Stimulated activated memory B cell treated with anti-CD40 and anti-IgM and Interleukin-4, amounts not matched to agents 10 μg/mL and 1 μg/mL and 100 μg/mL, for 72 hours (primary cell): ENCODE measurements around the gene MYO5A.

Source experiments
- ATAC-seq: fragments of 150-1000 bp; cut with Tn5 transposase; 2 replicates; pipeline ENCODE4 v1.10.0; 2021
- H3K27ac Mint-ChIP-seq: one replicate; pipeline ENCODE4 v1.8.0; 2022; ENCODE audit warnings: mild to moderate bottlenecking, mixed read lengths
- H3K27me3 Mint-ChIP-seq: one replicate; pipeline ENCODE4 v1.8.0; 2022; ENCODE audit warnings: mixed read lengths
- H3K36me3 Mint-ChIP-seq: one replicate; pipeline ENCODE4 v1.8.0; 2022; ENCODE audit warnings: mixed read lengths
- H3K4me1 Mint-ChIP-seq: one replicate; pipeline ENCODE4 v1.8.0; 2022; ENCODE audit warnings: mixed read lengths
- H3K4me3 Mint-ChIP-seq: one replicate; pipeline ENCODE4 v1.8.0; 2022; ENCODE audit warnings: mild to moderate bottlenecking, moderate library complexity, mixed read lengths
- H3K9me3 Mint-ChIP-seq: one replicate; pipeline ENCODE4 v1.8.0; 2022; ENCODE audit warnings: mixed read lengths

The MYO5A gene

GRCh38 chr15:52308446-52309153 lies 220.1 kb downstream of the MYO5A start:
- H3K9me3 Mint-ChIP-seq, result no peaks in the 10 kb centered on the region
- peak overlapping the region; percentile 88 for H3K27ac Mint-ChIP-seq
- H3K4me1 Mint-ChIP-seq, result peaks cover 28% of the 10 kb centered on the region
- peak; percentile 92 for ATAC-seq
- peak overlapping the region; percentile 68 for H3K4me3 Mint-ChIP-seq
- no peaks in the 10 kb centered on the region for H3K27me3 Mint-ChIP-seq
- H3K36me3 Mint-ChIP-seq, result peaks cover 30% of the 10 kb centered on the region

GRCh38 chr15:52307847-52308246 lies 220.8 kb downstream of the MYO5A start:
- Mint-ChIP-seq H3K4me3 (no peak overlapping the region), H3K4me1 (peaks cover 34% of the 10 kb centered on the region), H3K36me3 (peaks cover 22% of the 10 kb centered on the region), H3K27ac (peak overlapping the region; percentile 88), H3K27me3 (no peaks in the 10 kb centered on the region), H3K9me3 (no peaks in the 10 kb centered on the region)
- ATAC-seq, result no peak

- Mint-ChIP-seq H3K27ac (no peak overlapping the region), H3K36me3 (peaks cover 20% of the 10 kb centered on the region), H3K9me3 (no peaks in the 10 kb centered on the region), H3K27me3 (no peaks in the 10 kb centered on the region), H3K4me3 (no peak overlapping the region), H3K4me1 (peaks cover 34% of the 10 kb centered on the region)
- no peak for ATAC-seq
These were observed 222.4 kb downstream of the MYO5A start for GRCh38 chr15:52306270-52306669.

DNA sequence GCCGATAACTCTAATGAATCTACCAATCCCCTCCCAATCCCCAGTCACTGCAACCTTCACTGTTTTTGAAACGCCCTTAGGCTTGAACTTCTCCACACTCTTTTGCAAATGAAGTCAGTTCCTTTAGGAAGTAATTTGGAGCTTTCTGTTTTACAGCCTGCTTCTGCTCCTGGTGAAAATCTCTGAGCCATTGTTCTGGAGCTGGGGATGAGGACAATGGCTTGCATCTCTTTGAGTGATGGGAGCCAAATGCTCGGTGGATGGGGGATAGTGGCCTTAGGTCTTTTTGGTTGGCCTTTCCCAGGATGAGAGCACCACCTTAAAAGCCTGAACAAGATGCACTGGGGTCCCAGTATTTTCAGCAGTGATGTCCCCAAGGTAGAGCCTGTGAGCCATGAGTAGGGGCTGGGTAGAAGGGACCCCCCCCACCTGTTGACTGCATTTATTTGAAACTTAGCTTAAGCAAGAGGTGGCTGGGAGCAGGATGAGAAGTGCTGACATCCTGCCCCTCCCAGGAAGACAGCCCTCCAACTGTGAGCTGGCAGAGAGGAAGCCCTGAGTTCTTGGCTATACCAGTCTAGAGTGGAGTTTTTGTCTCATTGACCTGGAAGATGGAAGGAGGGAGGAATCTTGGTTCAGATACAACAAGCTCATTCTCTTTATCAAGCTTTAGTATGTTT lies 225.4 kb downstream of the MYO5A start:
- no peak for ATAC-seq
- Mint-ChIP-seq H3K36me3 (peaks cover 17% of the 10 kb centered on the region), H3K27ac (no peak overlapping the region), H3K27me3 (no peaks in the 10 kb centered on the region), H3K4me3 (no peak overlapping the region), H3K9me3 (no peaks in the 10 kb centered on the region), H3K4me1 (peaks cover 13% of the 10 kb centered on the region)

DNA sequence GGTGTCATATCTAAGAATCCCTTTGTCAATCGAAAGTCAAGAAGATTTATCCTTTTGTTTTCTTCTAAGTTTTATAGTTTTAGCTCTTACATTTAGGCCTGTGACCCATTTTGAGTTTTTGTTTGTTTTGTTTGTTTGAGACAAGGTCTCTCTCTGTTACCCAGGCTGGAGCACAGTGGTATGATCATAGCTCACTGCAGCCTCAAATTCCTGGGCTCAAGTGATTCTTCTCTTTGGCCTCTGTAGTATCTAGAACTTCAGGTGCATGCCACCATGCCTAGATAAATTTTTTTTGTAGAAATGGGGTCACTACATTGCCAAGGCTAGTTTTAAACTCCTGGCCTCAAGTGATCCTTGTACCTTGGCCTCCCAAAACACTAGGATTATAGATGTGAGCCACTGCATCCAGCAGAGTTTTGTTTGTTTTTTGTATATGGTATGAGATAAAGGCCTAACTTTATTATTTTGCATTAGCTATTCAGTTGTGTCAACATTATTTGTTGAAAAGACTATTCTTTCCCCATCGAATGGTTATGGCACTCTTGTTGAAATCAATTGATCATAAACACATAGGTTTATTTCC lies 227.3 kb downstream of the MYO5A start:
- Mint-ChIP-seq H3K27me3 (no peaks in the 10 kb centered on the region), H3K27ac (no peak overlapping the region), H3K4me1 (peaks cover 12% of the 10 kb centered on the region), H3K36me3 (peaks cover 17% of the 10 kb centered on the region), H3K4me3 (no peak overlapping the region), H3K9me3 (no peaks in the 10 kb centered on the region)
- no peak for ATAC-seq

- peak; percentile 17 for ATAC-seq
- Mint-ChIP-seq H3K36me3 (peaks cover 5% of the 10 kb centered on the region), H3K4me1 (peaks cover 39% of the 10 kb centered on the region), H3K27me3 (peaks cover 20% of the 10 kb centered on the region), H3K4me3 (peak within 1 kb of the TSS; percentile 52), H3K9me3 (no peaks in the 10 kb centered on the region), H3K27ac (no peak within 1 kb of the TSS)
These were observed 233.2 kb downstream of the MYO5A start, which contains the start of gene MYO5C for GRCh38 chr15:52295421-52296001. Gene MYO5C, minus strand, starts transcription at chr15:52295804. Its CDS starts 168 bp downstream, at chr15:52295636.

DNA sequence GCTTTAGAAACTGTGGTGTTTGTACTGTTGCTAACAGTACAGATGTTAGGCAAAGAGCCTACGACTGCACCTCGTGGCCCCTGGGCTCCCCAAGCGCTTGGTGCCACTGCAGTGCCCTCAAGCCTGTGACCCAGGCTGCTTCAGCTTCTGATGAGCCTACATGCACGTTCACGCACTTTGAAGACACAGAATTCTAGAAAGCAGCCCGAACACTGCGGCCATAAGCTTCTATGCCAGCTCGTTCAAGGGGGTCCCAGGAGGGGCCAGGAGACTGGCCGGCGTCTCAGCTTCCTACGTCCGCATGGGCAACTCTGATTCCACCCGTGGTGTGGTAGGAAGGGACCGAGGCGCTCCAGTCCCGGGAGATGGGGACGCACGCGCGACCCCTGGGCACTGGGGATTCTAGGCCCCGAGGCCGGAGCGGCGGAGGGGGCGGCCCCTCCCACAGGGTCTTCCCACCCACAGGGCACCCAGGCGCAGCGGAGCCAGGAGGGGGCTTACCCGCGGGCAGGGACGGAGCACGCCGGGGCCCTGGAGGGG lies 233.7 kb downstream of the MYO5A start:
- Mint-ChIP-seq H3K4me1 (peaks cover 44% of the 10 kb centered on the region), H3K27ac (no peak overlapping the region), H3K9me3 (no peaks in the 10 kb centered on the region), H3K36me3 (no peaks in the 10 kb centered on the region), H3K4me3 (peak overlapping the region; percentile 52), H3K27me3 (peaks cover 20% of the 10 kb centered on the region)
- peak; percentile 31 for ATAC-seq

DNA sequence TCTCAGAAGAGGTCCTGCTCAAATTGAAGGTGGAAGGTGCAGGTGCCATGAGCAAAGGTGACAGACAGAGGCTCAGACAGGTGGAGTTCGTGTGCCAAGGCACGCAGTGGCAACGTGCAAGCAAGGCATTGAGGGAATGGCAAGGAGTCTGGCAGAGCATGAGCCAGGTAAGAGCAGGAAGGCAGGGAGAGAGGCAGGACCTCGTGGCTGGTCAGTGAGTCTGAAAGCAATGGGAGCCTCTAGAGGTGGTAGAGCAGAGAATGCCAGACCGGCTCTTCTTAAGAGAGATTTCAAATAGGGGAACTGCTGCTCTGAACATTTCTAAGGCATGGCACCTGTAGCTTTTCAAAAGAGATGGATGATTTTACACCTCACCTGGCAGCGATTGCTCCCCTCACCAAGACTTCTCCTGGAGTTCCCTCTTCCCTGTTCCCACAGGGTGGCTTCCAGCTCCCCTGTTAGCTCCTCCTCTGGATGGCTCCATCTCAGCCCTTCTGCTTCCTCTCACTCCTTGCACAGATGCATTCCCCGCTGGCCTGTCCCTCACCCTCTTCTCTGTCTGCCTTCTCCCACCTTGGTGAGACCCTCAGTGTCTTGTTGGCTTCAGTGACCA lies 235.8 kb downstream of the MYO5A start:
- ATAC-seq, result no peak
- H3K36me3 Mint-ChIP-seq, result peaks cover 4% of the 10 kb centered on the region
- H3K27me3 Mint-ChIP-seq, result peaks cover 20% of the 10 kb centered on the region
- peak overlapping the region; percentile 69 for H3K27ac Mint-ChIP-seq
- H3K4me1 Mint-ChIP-seq, result peaks cover 53% of the 10 kb centered on the region
- no peaks in the 10 kb centered on the region for H3K9me3 Mint-ChIP-seq
- no peak overlapping the region for H3K4me3 Mint-ChIP-seq

GRCh38 chr15:52291204-52291603 lies 237.5 kb downstream of the MYO5A start:
- no peak overlapping the region for H3K4me3 Mint-ChIP-seq

DNA sequence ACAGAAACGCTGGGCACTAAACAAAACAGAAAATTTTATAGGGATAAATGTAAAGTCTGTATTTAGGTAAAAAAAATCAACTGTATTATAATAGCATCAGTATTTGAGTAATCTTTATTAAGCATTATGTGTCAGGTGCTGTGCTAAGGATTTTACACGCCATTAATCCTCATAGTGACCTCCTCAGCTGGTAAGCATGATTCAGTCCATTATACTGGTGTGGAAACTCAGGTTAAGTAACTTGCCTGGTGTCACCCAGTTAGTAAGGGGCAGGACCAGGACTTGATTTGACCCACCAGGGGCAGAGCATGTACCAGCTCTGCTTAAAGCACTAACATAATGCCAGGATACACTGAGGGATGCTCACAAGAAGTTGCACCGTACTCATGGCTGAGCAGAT lies 237.9 kb downstream of the MYO5A start:
- H3K4me3 Mint-ChIP-seq, result no peak overlapping the region
- H3K27me3 Mint-ChIP-seq, result peaks cover 20% of the 10 kb centered on the region
- peak overlapping the region; percentile 69 for H3K27ac Mint-ChIP-seq
- no peaks in the 10 kb centered on the region for H3K9me3 Mint-ChIP-seq
- ATAC-seq, result no peak
- H3K36me3 Mint-ChIP-seq, result peaks cover 4% of the 10 kb centered on the region
- H3K4me1 Mint-ChIP-seq, result peaks cover 53% of the 10 kb centered on the region

More at GRCh38 chr15:52291204-52291603, 237.5 kb downstream of the MYO5A start:
- peaks cover 53% of the 10 kb centered on the region for H3K4me1 Mint-ChIP-seq
- peaks cover 20% of the 10 kb centered on the region for H3K27me3 Mint-ChIP-seq
- ATAC-seq, result peak; percentile 50
- H3K36me3 Mint-ChIP-seq, result peaks cover 4% of the 10 kb centered on the region
- H3K9me3 Mint-ChIP-seq, result no peaks in the 10 kb centered on the region
- peak overlapping the region; percentile 69 for H3K27ac Mint-ChIP-seq

DNA sequence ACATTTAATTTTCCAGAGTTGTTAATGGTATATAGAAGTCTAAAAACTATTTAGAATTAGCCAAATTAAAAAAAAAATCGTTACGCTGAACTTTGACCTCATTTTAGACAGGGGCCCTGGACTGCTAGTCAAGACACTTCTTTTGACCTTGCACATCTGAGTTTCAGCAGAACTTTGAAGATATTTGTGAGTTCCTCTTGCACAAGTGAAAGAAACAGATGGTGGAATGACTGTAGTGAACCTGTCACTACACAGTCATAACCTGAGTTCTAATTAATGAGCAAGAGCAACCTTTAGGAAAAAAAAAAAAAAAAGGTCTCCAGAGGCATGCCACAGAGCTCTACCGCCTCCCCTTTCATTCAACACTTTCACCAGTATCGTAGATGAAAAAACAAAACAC lies 238.4 kb downstream of the MYO5A start:
- no peak overlapping the region for H3K4me3 Mint-ChIP-seq
- peaks cover 53% of the 10 kb centered on the region for H3K4me1 Mint-ChIP-seq
- ATAC-seq, result peak; percentile 84
- peak overlapping the region; percentile 69 for H3K27ac Mint-ChIP-seq
- peaks cover 4% of the 10 kb centered on the region for H3K36me3 Mint-ChIP-seq
- no peaks in the 10 kb centered on the region for H3K9me3 Mint-ChIP-seq
- peaks cover 20% of the 10 kb centered on the region for H3K27me3 Mint-ChIP-seq

GRCh38 chr15:52289629-52290081 lies 239.0 kb downstream of the MYO5A start:
- Mint-ChIP-seq H3K36me3 (peaks cover 4% of the 10 kb centered on the region), H3K27ac (peak overlapping the region; percentile 69), H3K27me3 (peaks cover 17% of the 10 kb centered on the region), H3K4me1 (peaks cover 51% of the 10 kb centered on the region), H3K9me3 (no peaks in the 10 kb centered on the region), H3K4me3 (no peak overlapping the region)
- ATAC-seq, result no peak

- ATAC-seq, result no peak
- H3K27ac Mint-ChIP-seq, result peak overlapping the region; percentile 69
These were observed 239.7 kb downstream of the MYO5A start for GRCh38 chr15:52288986-52289385.

DNA sequence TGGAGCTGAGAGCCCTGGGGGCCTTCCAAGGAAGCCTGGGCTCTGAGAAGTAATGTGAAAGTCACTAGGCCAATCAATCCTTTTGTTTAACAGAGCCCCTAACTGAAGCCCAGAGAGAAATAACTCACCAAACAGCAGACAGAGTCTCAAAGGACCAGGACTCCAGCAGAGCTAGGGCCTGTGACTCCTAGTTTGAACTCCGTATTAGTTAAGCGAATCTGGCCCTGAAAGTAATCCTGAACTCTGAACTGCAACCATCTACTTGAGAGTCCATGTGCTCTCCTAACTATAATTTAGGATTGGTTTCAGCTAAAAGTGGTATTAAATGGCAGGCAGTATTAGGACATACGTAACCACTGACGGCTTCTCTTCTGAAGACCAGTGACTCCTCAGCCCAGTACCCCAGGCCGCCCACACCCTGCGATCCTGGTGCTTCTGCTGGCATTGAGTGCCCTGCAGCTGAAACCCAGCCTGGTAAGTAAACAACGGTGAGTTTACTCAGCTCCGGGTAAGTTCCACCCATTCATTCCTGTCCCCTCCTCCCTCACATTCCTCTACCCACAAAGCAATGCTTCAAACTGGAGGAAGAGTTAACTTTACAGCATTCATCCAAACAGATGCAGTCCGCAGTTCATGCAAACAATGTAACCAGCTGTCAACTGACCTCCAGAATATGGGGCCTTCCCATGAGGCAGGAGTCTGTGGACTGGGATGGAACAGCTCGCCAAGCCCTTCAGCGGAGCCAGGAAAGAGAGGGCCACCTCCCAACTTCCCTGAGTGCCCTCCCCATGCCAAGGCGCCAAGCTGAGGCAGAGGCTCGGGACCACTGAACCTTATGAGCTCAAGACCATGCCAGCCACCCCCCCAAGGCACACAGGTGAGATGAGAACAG lies 240.4 kb downstream of the MYO5A start:
- Mint-ChIP-seq H3K36me3 (peaks cover 4% of the 10 kb centered on the region), H3K4me1 (peaks cover 37% of the 10 kb centered on the region), H3K27ac (peak overlapping the region; percentile 69)

More at GRCh38 chr15:52288986-52289385, 239.7 kb downstream of the MYO5A start:
- H3K4me3 Mint-ChIP-seq, result no peak overlapping the region
- peaks cover 4% of the 10 kb centered on the region for H3K36me3 Mint-ChIP-seq
- no peaks in the 10 kb centered on the region for H3K9me3 Mint-ChIP-seq
- H3K27me3 Mint-ChIP-seq, result peaks cover 10% of the 10 kb centered on the region
- peaks cover 44% of the 10 kb centered on the region for H3K4me1 Mint-ChIP-seq

More for the DNA sequence above, 240.4 kb downstream of the MYO5A start:
- H3K9me3 Mint-ChIP-seq, result no peaks in the 10 kb centered on the region
- H3K4me3 Mint-ChIP-seq, result no peak overlapping the region
- ATAC-seq, result no peak
- peaks cover 3% of the 10 kb centered on the region for H3K27me3 Mint-ChIP-seq
